Kidney (tissue), 14 donors: Measurements from ENCODE around the gene HIF3A. TPM values are rescaled to one million over a fixed set of nuclear protein-coding genes. Genes with fewer than 3 reads are reported as not detected.

Experiments used
- DNase-seq, 5 donors: peaks; one replicate each; pipeline ENCODE4 v3.0.0-alpha.2; 2013 to 2020
- FAIRE-seq: peaks from 2 replicates; lab custom pipeline; 2012; peaks lifted over from hg19 to GRCh38; lab: Jason Lieb, UNC
- H3K27ac ChIP-seq, 2 donors: one replicate each; pipeline ENCODE4 v1.7.0; 2013; ENCODE audit warnings: low read depth in 2 of 2, low read length in 2 of 2, inconsistent platforms in 1 of 2
- H3K27me3 ChIP-seq: one replicate; pipeline ENCODE4 v1.7.1; 2013; ENCODE audit warnings: low read length, inconsistent platforms; ENCODE audit not compliant: control insufficient read depth, insufficient read depth
- H3K36me3 ChIP-seq, 3 donors: one replicate each; pipeline versions ENCODE4 v1.7.0 to v1.7.1; 2013; ENCODE audit warnings: low read length in 3 of 3, control low read depth in 1 of 3, inconsistent platforms in 1 of 3; ENCODE audit not compliant: insufficient read depth in 3 of 3, control insufficient read depth in 2 of 3
- H3K4me1 ChIP-seq, 3 donors: one replicate each; pipeline versions ENCODE4 v1.7.0 to v1.7.1; 2013; ENCODE audit warnings: low read length in 3 of 3, inconsistent platforms in 1 of 3, low read depth in 1 of 3; ENCODE audit not compliant: control insufficient read depth in 2 of 3, insufficient read depth in 2 of 3
- H3K4me3 ChIP-seq, 3 donors: one replicate each; pipeline versions ENCODE4 v1.7.0 to v1.8.1; 2013; ENCODE audit warnings: low read length in 3 of 3, control low read depth in 1 of 3, inconsistent platforms in 1 of 3
- H3K9ac ChIP-seq, 3 donors: one replicate each; pipeline versions ENCODE4 v1.7.0 to v1.7.1; 2013; ENCODE audit warnings: low read length in 3 of 3, control low read depth in 1 of 3, inconsistent platforms in 1 of 3
- H3K9me3 ChIP-seq, 3 donors: one replicate each; pipeline versions ENCODE4 v1.7.0 to v1.7.1; 2013; ENCODE audit warnings: low read length in 3 of 3, control low read depth in 1 of 3, inconsistent platforms in 1 of 3; ENCODE audit not compliant: control insufficient read depth in 2 of 3, insufficient read depth in 1 of 3
- intact Hi-C: fragments of 100-400 bp; cut with DNase I; formaldehyde crosslinking; loops from one replicate; pipeline ENCODE4 v1.11.1; 2022
- polyA plus RNA-seq: library from polyadenylated mRNA; stranded (reverse); fragments of 350-450 nt; fragmentation: Illumina TruSeq; extraction: RNeasy Lipid Tissue Mini Kit (QIAGEN cat#74804); gene quantifications from one replicate; pipeline ENCODE4 v1.2.3, GENCODE V29; 2014; ENCODE audit warnings: low read depth, low replicate concordance; ENCODE audit not compliant: insufficient read depth
- total RNA-seq: library from RNA; stranded (reverse); fragmentation: NEBNext Ultra II Directional; extraction: Animal tissue kit (Norgen Biotek cat#: 25700); gene quantifications from one replicate; pipeline ENCODE4 v1.2.1, GENCODE V29; 2021
- TF ChIP-seq, protein P1 (sequence below): IDR thresholded peaks from 3 replicates; pipeline ENCODE4 v1.5.1; 2012; ENCODE audit warnings: mild to moderate bottlenecking, moderate library complexity, borderline replicate concordance; ENCODE audit not compliant: insufficient read depth; ENCODE audit errors: extremely low read depth
- donor health status: control.
- donor health status: control.
- donor health status: control.
- donor health status: control.
- donor health status: control.
- donor health status: DM: yes; HTN: yes; CAD: no.
- donor health status: Normal renal cell carcinoma (clear cell type).

Gene HIF3A
- total and polyA plus RNA-seq, 2 donors from 2014 or later, result 3.3 to 40.4 TPM

DNA sequence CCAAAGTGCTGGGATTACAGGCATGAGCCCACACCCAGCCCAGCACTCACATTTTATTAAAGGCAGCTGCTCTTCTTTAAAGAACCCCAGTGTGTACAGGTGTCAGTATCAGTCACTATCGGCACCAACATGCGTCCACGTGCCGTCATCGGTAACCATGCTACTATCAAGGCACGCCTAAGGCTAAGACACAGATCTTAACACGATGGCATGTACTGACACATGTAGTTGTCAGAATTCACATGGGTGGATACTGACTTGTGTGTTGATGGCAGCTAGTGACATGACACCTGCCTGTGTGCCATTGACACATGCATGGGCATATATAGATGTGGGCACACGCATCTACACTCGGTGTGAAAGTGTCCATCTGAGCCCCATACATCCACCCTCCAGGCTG lies 12.2 kb upstream of the HIF3A start:
- intact Hi-C loops, result loop anchor here (10.0 kb wide), 1 partner anchor 230 kb away; no protein-coding TSS in a partner anchor
- Histone ChIP-seq H3K27me3 (no peaks in the 10 kb centered on the region), H3K36me3 (no peaks in the 10 kb centered on the region), H3K4me3 (no peak overlapping the region), H3K27ac (no peak overlapping the region), H3K4me1 (peaks cover 0 to 5% (median 0%) of the 10 kb centered on the region in 3 donors), H3K9me3 (peaks cover 0 to 2% (median 0%) of the 10 kb centered on the region in 3 donors), H3K9ac (no peak overlapping the region)
- TF ChIP-seq, protein P1, sequence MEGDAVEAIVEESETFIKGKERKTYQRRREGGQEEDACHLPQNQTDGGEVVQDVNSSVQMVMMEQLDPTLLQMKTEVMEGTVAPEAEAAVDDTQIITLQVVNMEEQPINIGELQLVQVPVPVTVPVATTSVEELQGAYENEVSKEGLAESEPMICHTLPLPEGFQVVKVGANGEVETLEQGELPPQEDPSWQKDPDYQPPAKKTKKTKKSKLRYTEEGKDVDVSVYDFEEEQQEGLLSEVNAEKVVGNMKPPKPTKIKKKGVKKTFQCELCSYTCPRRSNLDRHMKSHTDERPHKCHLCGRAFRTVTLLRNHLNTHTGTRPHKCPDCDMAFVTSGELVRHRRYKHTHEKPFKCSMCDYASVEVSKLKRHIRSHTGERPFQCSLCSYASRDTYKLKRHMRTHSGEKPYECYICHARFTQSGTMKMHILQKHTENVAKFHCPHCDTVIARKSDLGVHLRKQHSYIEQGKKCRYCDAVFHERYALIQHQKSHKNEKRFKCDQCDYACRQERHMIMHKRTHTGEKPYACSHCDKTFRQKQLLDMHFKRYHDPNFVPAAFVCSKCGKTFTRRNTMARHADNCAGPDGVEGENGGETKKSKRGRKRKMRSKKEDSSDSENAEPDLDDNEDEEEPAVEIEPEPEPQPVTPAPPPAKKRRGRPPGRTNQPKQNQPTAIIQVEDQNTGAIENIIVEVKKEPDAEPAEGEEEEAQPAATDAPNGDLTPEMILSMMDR, result no peak
- FAIRE-seq (no peak), DNase-seq (no peak)

DNA sequence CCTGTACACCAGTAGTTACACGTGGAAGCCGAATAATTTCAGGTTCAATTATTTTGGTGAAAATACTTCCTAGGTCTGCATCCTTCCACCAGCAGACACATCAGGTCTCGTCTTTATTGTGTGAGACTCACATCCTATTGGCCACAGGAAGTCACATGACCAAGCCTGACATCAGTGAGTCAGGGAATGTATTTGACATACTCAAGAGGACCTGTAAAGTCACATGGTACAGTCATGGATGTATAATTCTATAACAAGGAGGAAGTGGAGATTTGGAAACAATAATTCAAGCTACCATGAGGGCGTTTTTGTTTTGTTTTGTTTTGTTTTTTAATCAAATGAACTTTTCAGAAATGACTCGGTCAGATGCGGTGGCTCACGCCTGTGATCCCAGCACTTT lies 9.3 kb upstream of the HIF3A start:
- Histone ChIP-seq H3K9me3 (peaks cover 0 to 7% (median 0%) of the 10 kb centered on the region in 3 donors), H3K36me3 (no peaks in the 10 kb centered on the region), H3K4me1 (peaks cover 0 to 5% (median 0%) of the 10 kb centered on the region in 3 donors), H3K9ac (no peak overlapping the region), H3K4me3 (no peak overlapping the region), H3K27me3 (no peaks in the 10 kb centered on the region), H3K27ac (no peak overlapping the region)
- no peak for FAIRE-seq
- DNase-seq, result no peak
- intact Hi-C loops, result loop anchor here (10.0 kb wide), 1 partner anchor 227 kb away; no protein-coding TSS in a partner anchor
- TF ChIP-seq, protein P1, result no peak

DNA sequence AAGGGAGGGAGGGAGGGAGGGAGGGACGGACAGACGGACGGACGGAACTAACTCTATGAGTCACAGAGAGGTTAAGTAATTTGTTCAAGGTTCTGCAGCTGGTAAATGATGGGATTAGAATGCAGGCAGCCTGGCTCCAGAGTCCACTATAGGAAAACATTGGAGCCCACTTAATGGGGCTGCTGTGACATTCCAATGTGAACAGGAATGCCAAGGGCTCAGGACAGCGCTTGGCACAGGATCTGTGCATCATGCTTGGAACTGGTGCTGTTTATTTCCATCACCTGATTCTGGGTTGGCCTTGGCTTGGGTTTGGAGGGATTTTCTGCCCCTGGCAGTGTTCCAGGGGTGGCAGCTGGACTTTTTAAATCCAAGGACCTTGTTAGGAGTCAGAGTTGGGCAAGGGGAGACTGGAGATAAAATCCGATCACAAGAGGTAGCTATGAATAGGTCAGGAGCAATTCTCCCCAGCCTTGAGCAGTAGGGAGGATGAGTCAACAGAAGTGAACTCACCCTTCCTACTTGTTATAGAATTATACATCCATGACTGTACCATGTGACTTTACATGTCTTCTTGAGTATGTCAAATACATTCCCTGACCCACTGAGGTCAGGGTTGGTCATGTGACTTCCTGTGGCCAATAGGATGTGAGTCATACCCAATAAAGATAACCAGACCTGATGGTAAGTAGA lies 7.8 kb upstream of the HIF3A start:
- TF ChIP-seq, protein P1, result no peak
- FAIRE-seq (no peak), DNase-seq (no peak)
- peaks cover 0 to 4% (median 0%) of the 10 kb centered on the region in 3 donors for H3K4me1 ChIP-seq
- intact Hi-C loops, result loop anchor here (10.0 kb wide), 1 partner anchor 226 kb away; no protein-coding TSS in a partner anchor
- H3K27ac ChIP-seq, result no peak overlapping the region
- peaks cover 0 to 7% (median 0%) of the 10 kb centered on the region in 3 donors for H3K9me3 ChIP-seq
- no peaks in the 10 kb centered on the region for H3K36me3 ChIP-seq
- no peak overlapping the region for H3K4me3 ChIP-seq
- no peak overlapping the region for H3K9ac ChIP-seq
- no peaks in the 10 kb centered on the region for H3K27me3 ChIP-seq
